Adipocyte (in vitro differentiated cells): Measurements from ENCODE around the gene ITGA1.

Source experiments
- DNase-seq: peaks from one replicate; pipeline ENCODE4 v3.0.0-alpha.2; 2015; ENCODE audit warnings: low read depth
- H3K27me3 ChIP-seq: replicated peaks from 2 replicates; pipeline ENCODE4 v1.7.0; 2013; ENCODE audit warnings: mild to moderate bottlenecking, low read length, moderate library complexity; ENCODE audit not compliant: control insufficient read depth, insufficient read depth
- H3K36me3 ChIP-seq: 2 replicates; pipeline ENCODE4 v1.7.0; 2013; ENCODE audit warnings: low read length, mild to moderate bottlenecking, moderate library complexity; ENCODE audit not compliant: control insufficient read depth, insufficient read depth, severe bottlenecking
- H3K4me1 ChIP-seq: 2 replicates; pipeline ENCODE4 v1.7.0; 2013; ENCODE audit warnings: mild to moderate bottlenecking, low read length, moderate library complexity; ENCODE audit not compliant: control insufficient read depth, insufficient read depth
- H3K4me3 ChIP-seq: 2 replicates; pipeline ENCODE4 v1.7.0; 2013; ENCODE audit warnings: mild to moderate bottlenecking, low read length, moderate library complexity
- H3K9ac ChIP-seq: 2 replicates; pipeline ENCODE4 v1.7.0; 2013; ENCODE audit warnings: mild to moderate bottlenecking, low read length, moderate library complexity
- H3K9me3 ChIP-seq: 2 replicates; pipeline ENCODE4 v1.7.0; 2013; ENCODE audit warnings: mild to moderate bottlenecking, low read length, moderate library complexity; ENCODE audit not compliant: control insufficient read depth

Gene ITGA1

DNA sequence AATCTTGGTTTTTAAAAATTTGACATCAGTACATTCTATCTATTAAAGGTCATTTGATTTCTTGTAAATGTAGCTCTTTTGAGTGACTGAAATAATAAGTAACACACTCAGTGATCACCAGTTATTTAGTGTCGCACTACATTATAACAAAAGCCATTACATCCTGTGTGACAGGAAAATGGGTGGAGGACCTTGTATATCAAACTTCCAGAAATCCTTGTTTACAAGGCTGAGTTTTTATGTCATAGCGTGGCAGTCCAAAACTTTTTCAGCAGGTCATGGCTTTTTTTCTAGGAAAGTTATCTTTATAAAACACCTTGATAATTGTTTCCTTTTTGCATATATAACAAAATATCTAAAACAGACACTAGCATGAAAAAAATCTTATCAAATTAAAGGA is 14.4 kb upstream of the ITGA1 start:
- Histone ChIP-seq H3K36me3 (no peaks in the 10 kb centered on the region), H3K4me3 (no peak overlapping the region), H3K9me3 (no peaks in the 10 kb centered on the region), H3K4me1 (peaks cover 8% of the 10 kb centered on the region), H3K9ac (no peak overlapping the region), H3K27me3 (no peaks in the 10 kb centered on the region)
- no peak for DNase-seq

DNA sequence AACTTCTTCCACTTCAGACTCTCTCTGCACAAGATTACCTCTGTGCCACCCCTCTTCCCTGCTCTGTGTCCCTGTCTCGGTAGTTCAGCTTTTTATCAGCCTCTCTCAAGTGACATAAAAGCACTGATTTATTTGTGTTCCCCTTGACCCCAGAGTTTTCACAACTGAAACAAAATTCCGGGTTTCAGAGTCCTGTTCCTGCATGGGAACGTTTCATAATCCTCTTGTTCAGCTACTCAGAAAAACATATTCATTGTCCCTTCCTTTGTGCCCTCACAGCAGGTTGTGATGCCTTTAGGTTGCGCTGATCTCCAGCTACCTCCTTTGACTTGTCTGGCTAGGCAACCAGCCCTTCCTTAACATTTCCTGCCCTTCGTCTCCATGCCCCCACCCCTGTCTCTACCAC is 13.7 kb upstream of the ITGA1 start:
- DNase-seq = no peak
- no peaks in the 10 kb centered on the region for H3K27me3 ChIP-seq
- H3K9ac ChIP-seq = no peak overlapping the region
- no peaks in the 10 kb centered on the region for H3K36me3 ChIP-seq
- H3K4me1 ChIP-seq = peaks cover 8% of the 10 kb centered on the region
- H3K4me3 ChIP-seq = no peak overlapping the region
- no peaks in the 10 kb centered on the region for H3K9me3 ChIP-seq

DNA sequence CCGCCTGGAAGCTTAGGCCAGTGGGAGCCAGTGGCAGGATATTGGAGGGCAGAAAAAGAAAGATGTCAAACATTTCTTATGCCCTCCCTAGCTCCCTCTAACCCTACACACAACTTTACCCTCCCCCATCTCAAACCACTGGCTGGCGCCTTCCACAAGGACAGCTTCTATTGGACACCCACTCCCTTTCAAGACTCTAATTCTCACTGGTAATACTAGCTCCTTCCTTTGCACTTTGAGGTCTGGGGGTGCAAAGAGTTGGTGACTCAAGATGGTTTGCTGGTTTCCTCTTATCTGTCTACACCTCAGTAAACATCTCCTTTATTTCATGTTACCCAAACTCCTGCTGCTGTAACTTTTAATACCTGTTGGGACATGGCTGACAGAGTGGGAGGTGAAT is 11.6 kb upstream of the ITGA1 start:
- H3K36me3 ChIP-seq = no peaks in the 10 kb centered on the region
- H3K9ac ChIP-seq = no peak overlapping the region
- H3K4me1 ChIP-seq = peaks cover 8% of the 10 kb centered on the region
- DNase-seq = no peak
- H3K4me3 ChIP-seq = no peak overlapping the region
- no peaks in the 10 kb centered on the region for H3K27me3 ChIP-seq
- H3K9me3 ChIP-seq = no peaks in the 10 kb centered on the region

DNA sequence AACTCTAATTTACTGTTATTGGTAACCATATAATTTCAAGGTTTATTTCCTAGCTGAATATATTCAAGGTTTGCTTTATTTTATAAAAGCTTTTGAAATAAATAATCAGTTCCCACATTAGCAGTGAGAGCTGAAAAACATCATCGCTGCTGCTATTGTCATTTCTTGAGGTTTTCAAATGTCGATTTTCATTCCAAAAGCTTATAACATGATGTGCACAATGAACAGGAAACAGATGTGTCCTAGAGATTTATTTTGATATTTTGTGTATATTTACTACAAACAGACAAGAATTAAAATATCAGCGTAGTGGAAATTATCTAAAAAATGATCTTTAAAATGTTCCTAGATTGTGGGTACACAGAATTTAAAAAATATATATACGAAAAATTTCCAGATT is 10.5 kb upstream of the ITGA1 start:
- H3K36me3 ChIP-seq = no peaks in the 10 kb centered on the region
- H3K27me3 ChIP-seq = no peaks in the 10 kb centered on the region
- no peak overlapping the region for H3K4me3 ChIP-seq
- peaks cover 8% of the 10 kb centered on the region for H3K4me1 ChIP-seq
- no peak overlapping the region for H3K9ac ChIP-seq
- H3K9me3 ChIP-seq = no peaks in the 10 kb centered on the region
- DNase-seq = no peak

DNA sequence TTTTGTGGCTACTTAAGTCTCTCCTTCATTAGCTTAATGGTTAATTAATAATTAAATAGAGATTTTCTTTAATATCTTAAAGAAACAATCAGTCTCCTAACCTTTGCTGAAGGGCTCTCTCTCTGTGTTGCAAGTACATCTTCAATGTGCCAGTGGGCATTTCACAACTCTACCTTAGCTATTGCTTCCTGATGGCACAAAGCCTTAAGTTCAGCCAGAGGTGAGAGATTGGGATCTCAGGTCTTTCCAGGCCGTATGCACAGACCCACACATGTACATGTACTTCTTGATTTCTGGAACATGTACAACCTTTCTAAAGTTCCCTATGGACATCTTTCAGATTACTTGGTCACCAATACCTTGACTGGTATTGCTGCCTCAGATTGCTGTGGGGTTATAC is 8.9 kb upstream of the ITGA1 start:
- no peak for DNase-seq
- Histone ChIP-seq H3K36me3 (no peaks in the 10 kb centered on the region), H3K9ac (no peak overlapping the region), H3K9me3 (no peaks in the 10 kb centered on the region), H3K27me3 (no peaks in the 10 kb centered on the region), H3K4me1 (peaks cover 15% of the 10 kb centered on the region), H3K4me3 (no peak overlapping the region)

DNA sequence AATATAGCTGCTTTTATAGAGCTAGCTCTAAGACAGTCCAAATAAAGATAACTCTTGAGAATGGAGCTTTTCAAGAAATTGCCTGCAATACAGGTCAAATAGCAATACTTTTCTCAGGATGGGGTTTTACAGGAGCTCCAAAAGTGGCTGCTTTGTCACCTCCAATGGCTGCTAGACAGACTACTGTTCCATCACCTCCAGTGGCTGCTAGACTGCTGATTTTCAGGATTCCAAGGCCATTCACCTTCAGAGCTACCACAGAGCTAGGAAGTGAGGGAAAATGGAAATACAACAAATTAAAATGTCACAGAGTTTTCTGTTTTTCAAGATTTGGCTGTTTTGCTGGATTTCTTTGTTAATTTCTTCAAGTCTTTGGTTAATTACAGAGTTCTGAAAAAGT is 8.5 kb upstream of the ITGA1 start:
- H3K36me3 ChIP-seq = no peaks in the 10 kb centered on the region
- H3K4me1 ChIP-seq = peaks cover 11% of the 10 kb centered on the region
- H3K9ac ChIP-seq = no peak overlapping the region
- no peaks in the 10 kb centered on the region for H3K9me3 ChIP-seq
- H3K4me3 ChIP-seq = no peak overlapping the region
- no peak for DNase-seq
- H3K27me3 ChIP-seq = no peaks in the 10 kb centered on the region

DNA sequence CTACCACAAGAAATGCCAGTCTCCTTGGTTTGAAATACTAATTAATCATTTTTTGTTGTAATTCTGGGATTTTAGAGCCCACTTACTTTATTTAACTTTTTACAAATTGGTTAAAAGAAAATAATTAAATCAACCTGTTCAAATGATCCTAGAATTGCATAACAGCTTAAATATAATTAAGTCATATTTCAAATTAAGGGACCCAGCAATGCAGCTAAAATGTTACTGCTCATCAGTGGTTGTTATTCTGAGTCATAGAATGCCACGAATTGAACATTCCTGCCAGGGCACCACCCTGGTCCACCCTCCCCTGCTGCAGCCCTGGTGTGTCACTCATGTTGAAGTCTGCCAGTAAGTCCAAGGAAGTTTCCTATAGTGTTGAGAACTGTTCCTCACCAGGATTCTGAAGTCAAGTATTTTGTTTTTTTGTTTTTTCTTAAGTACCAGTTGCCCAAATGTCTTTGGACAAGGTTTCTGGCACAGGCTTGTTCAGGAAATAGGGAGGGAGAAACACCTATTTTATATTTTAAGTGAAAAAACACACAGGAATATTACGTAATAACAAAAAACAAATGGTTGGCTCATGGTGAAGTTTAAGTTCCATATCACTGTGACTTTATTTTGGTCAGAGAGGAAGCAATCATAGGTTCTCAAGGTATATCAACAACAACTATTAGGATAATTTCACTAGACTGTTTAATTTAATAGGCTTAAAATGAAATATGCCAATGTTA is 4.3 kb upstream of the ITGA1 start:
- Histone ChIP-seq H3K4me1 (peaks cover 17% of the 10 kb centered on the region), H3K9me3 (no peaks in the 10 kb centered on the region), H3K9ac (no peak overlapping the region), H3K4me3 (no peak overlapping the region), H3K27me3 (no peaks in the 10 kb centered on the region), H3K36me3 (no peaks in the 10 kb centered on the region)
- peak; percentile 79 for DNase-seq

DNA sequence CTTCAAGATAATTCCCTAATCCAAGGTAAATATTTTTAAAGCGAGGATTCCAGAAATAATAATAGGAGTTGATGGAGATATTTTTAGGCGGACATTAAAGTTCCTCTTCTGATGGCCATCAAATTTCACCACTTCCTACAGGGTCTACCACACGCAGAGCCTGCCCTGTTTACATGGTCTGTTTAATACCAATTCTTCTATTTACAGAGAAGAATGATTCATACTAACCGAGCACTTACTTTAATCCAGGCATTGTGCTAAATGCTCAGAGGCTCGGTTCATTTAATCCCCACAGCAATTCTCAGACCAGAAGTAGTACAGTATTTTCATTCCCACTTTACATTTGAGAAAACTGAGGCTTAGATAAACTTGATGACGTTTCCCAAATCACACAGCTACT is 3.0 kb upstream of the ITGA1 start:
- Histone ChIP-seq H3K4me1 (peaks cover 30% of the 10 kb centered on the region), H3K36me3 (no peaks in the 10 kb centered on the region), H3K9ac (no peak overlapping the region), H3K9me3 (no peaks in the 10 kb centered on the region), H3K4me3 (no peak overlapping the region), H3K27me3 (no peaks in the 10 kb centered on the region)
- no peak for DNase-seq

DNA sequence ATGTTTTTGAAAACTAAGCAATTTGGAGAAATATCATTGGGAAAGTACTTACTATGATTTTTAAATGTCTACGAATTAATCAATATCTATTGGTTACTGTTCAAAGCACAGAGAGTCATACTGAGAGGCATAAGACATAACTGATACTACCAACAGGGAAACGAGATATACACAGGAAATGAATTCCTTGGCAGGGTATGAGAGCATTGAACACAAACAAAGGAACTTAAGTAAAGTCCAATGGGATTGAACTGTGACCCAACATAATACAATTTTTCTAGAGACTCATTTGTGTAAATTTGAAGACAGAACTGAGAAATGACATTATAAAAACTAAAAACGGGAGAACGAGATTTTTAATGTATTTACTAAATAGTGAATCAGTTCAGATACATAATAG is 1.3 kb upstream of the ITGA1 start:
- no peak overlapping the region for H3K9ac ChIP-seq
- H3K36me3 ChIP-seq = no peaks in the 10 kb centered on the region
- H3K9me3 ChIP-seq = no peaks in the 10 kb centered on the region
- no peaks in the 10 kb centered on the region for H3K27me3 ChIP-seq
- no peak for DNase-seq
- no peak overlapping the region for H3K4me3 ChIP-seq
- peaks cover 35% of the 10 kb centered on the region for H3K4me1 ChIP-seq

DNA sequence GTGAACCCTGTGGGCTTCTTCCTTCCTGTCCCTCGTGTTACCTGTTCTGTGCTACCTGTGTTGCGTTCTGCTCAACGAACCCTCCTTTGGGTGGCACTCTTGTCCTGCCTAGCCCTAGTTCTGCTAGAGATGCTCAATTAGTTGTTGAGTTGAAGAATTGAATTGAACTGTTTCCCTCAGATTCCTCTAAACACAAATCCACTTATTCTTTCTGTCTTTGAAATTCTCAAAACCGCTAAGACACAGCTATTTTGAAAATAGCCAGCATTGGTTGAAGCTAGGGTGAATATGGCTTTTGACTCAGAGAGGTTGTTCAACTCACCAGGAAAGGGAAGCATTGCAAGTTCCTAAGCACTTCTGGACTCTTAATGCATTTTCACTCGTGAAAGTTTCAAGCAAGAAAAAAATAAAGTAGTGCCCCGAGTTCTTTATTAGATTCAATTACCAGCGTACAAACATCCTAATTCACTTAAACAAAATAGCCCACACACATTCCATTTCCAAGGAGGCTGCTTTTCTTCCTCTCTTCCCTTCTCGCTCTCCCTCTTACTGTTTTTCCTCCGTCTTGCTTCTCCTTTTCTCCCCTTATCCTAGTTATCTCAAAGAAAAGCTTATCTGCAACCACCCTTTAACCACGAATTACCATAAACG is 642 bp upstream of the ITGA1 start:
- Histone ChIP-seq H3K4me3 (peak overlapping the region; percentile 91), H3K27me3 (no peaks in the 10 kb centered on the region), H3K36me3 (no peaks in the 10 kb centered on the region), H3K4me1 (peaks cover 35% of the 10 kb centered on the region), H3K9ac (peak overlapping the region; percentile 85), H3K9me3 (no peaks in the 10 kb centered on the region)
- DNase-seq = peak; percentile 52

DNA sequence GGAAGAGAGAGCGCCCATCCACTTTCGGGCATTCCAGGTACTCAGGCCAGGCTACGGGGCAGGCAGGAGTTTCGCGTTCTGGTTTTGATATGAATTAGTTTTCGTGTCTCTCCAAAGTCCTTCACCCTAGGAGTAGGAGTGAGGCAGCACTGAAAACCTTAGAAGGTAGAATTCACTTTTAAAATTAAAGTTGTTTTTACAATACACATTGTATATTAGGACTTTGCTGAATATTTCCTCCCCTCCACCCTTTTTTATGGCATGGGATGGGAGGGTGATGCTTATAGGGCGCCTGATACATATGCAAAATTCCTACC is 747 bp downstream of the ITGA1 start:
- peaks cover 30% of the 10 kb centered on the region for H3K4me1 ChIP-seq
- DNase-seq = no peak
- H3K27me3 ChIP-seq = no peaks in the 10 kb centered on the region

DNA sequence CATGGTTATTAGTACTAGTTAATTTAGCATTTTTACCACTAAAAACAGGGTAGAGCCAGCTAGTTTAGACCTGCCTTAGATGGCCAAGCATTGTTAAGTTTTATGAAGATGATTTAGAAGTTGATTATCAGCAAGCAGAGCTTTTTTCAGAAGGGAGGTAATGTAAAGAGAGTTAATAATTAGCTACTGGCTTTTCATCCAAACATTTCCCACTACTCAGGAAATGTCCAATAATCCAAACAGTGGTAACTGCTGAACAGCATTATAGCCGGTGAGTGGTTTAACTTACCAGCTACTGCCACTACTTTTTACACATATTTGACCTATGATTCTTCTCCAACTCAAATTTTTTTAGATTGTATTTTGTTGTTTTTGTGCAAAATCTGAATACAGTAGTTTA is 1.7 kb downstream of the ITGA1 start:
- H3K4me3 ChIP-seq = peak overlapping the region; percentile 91
- peaks cover 27% of the 10 kb centered on the region for H3K4me1 ChIP-seq
- no peaks in the 10 kb centered on the region for H3K36me3 ChIP-seq
- H3K27me3 ChIP-seq = no peaks in the 10 kb centered on the region
- H3K9ac ChIP-seq = peak overlapping the region; percentile 85
- no peaks in the 10 kb centered on the region for H3K9me3 ChIP-seq
- DNase-seq = no peak

More for the DNA sequence above, 747 bp downstream of the ITGA1 start:
- Histone ChIP-seq H3K9ac (peak overlapping the region; percentile 85), H3K36me3 (no peaks in the 10 kb centered on the region), H3K4me3 (peak overlapping the region; percentile 91), H3K9me3 (no peaks in the 10 kb centered on the region)
